ENCODE data around the gene MBOAT2.

DNA sequence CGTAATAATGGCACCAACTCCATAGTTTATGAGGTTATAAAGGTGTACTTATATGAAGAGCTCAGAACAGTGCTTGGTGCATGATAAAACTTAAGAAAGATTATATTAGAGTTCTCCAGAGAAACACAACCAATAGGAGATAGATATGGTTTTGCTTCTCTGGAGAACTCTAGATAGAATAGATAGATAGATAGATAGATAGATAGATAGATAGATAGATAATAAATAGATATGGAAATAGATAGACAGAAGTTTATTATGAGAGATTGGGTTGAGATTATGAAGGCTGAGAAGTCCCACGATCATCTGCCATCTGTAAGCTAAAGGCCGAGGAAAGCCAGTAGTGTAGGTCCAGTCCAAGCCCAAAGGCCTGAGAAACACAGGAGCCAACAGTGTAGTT is 2.9 kb upstream of the MBOAT2 start:
- TF ChIP-seq POLR2A (IDR thresholded peaks at IDR 0.05; ENCODE audit: low read depth, low read length), result no peak
- no peak for TF ChIP-seq TAF1 (IDR thresholded peaks at IDR 0.05; ENCODE audit: borderline replicate concordance, low read depth, low read length)
- TF ChIP-seq POLR2AphosphoS5 (IDR thresholded peaks at IDR 0.05; ENCODE audit: low read depth, low read length), result no peak
